ENCODE data around the gene PIM2.

The PIM2 gene

GRCh38 chrX:48940404-48940955 lies 21.7 kb upstream of the PIM2 start:
- Histone ChIP-seq H3K36me3 (ENCODE audit: insufficient read depth, low read length) (no peaks in the 10 kb centered on the region; the same call in 1 of the 2 replicates), H3K9me3 (ENCODE audit: control insufficient read depth, insufficient read depth, low read length) (no peaks in the 10 kb centered on the region), H3K4me1 (ENCODE audit: insufficient read depth, low read length) (peaks cover 18% of the 10 kb centered on the region), H3K9ac (ENCODE audit: low read depth, low read length) (no peak overlapping the region)

- no peaks in the 10 kb centered on the region; the same call in 1 of the 2 replicates for H3K36me3 ChIP-seq (ENCODE audit: insufficient read depth, low read length)
- peaks cover 18% of the 10 kb centered on the region for H3K4me1 ChIP-seq (ENCODE audit: insufficient read depth, low read length)
Measured at GRCh38 chrX:48939524-48940228, 20.9 kb upstream of the PIM2 start.

DNA sequence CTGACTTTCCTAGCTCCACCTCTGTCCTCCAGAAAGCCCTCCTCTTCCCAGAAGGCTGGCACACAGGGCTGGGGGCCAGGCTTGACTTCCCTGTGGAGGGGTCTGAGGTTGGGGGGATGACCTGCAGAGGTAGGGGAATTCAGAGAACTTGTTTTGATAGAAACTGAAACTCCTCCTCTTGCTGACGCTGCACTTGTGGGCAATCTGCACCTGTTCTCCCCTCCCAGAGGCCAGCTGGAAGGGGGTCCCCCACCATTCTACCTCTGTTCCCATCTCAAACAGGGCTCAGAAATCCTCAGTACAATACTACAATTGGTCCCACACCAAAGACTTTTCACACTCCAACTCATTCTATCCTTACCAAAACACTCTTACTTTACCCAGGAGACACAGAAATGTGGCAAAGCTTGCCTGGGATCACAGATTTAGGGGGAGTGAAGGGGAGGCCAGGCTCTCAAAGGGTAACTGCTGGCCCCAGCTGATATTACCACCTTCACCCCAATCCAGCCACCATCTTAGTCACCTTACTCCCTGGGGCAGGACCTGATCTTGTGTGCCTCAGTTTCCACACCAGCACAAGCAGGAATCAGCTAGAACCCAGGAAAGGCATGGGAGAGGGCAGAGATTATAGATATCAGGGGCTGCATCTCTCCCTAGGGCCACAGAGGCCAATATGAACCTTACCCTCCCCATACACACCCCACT lies 20.0 kb upstream of the PIM2 start:
- H3K9ac ChIP-seq (ENCODE audit: low read depth, low read length): no peak overlapping the region

More at GRCh38 chrX:48939524-48940228, 20.9 kb upstream of the PIM2 start:
- no peaks in the 10 kb centered on the region for H3K9me3 ChIP-seq (ENCODE audit: control insufficient read depth, insufficient read depth, low read length)
- no peak overlapping the region for H3K9ac ChIP-seq (ENCODE audit: low read depth, low read length)

GRCh38 chrX:48937054-48937907 lies 18.5 kb upstream of the PIM2 start:
- peaks cover 18% of the 10 kb centered on the region for H3K4me1 ChIP-seq (ENCODE audit: insufficient read depth, low read length)
- H3K36me3 ChIP-seq (ENCODE audit: insufficient read depth, low read length): peaks cover 6% of the 10 kb centered on the region
- no peaks in the 10 kb centered on the region for H3K9me3 ChIP-seq (ENCODE audit: control insufficient read depth, insufficient read depth, low read length)
- H3K9ac ChIP-seq (ENCODE audit: low read depth, low read length): peak overlapping the region; percentile 17; the same call in 1 of the 2 replicates

More for the DNA sequence above, 20.0 kb upstream of the PIM2 start:
- peaks cover 18% of the 10 kb centered on the region for H3K4me1 ChIP-seq (ENCODE audit: insufficient read depth, low read length)
- H3K9me3 ChIP-seq (ENCODE audit: control insufficient read depth, insufficient read depth, low read length): no peaks in the 10 kb centered on the region
- peaks cover 3% of the 10 kb centered on the region for H3K36me3 ChIP-seq (ENCODE audit: insufficient read depth, low read length)

- peak overlapping the region; percentile 17; the same call in 1 of the 2 replicates for H3K9ac ChIP-seq (ENCODE audit: low read depth, low read length)
- peaks cover 13% of the 10 kb centered on the region for H3K4me1 ChIP-seq (ENCODE audit: insufficient read depth, low read length)
- peaks cover 6% of the 10 kb centered on the region for H3K36me3 ChIP-seq (ENCODE audit: insufficient read depth, low read length)
- H3K9me3 ChIP-seq (ENCODE audit: control insufficient read depth, insufficient read depth, low read length): no peaks in the 10 kb centered on the region
Measured at GRCh38 chrX:48936429-48937053, 17.7 kb upstream of the PIM2 start.

- Histone ChIP-seq H3K36me3 (ENCODE audit: insufficient read depth, low read length) (peaks cover 6% of the 10 kb centered on the region), H3K4me1 (ENCODE audit: insufficient read depth, low read length) (peaks cover 12% of the 10 kb centered on the region), H3K9ac (ENCODE audit: low read depth, low read length) (no peak overlapping the region), H3K9me3 (ENCODE audit: control insufficient read depth, insufficient read depth, low read length) (no peaks in the 10 kb centered on the region)
Measured at GRCh38 chrX:48935301-48935670, 16.5 kb upstream of the PIM2 start.

DNA sequence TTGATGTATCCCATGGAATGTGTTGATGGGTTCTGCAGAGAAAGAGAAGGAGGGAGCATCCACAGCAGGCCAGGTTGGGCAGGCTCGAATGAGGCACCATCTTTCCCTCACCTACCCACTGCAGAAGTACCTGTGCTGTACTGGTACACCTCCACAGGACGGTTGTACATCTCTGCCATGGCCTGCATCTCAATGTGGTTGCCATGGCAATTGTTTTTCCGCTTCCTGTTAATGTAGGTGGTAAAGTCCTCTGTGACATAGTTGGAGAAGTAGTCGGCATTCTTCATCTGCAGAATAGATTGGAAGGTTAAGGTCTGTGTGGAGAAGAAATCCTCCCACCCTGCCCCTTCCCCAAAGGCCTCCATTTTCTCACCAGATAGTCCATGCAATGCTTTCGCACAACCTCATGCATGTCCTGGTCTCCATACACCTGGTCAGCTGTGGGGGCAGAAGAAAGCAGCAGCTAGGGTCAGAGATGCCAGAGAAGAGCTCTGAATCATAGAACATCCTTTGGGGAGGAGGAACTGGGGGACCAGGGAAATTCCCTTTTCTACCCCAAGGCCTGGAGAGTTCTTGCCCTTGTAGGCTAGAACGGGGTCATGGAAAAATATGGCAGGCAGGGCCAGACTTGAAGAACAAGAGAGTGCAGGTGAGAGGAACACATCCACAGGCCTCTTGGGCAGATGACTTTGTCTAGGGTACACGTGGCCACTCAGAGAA lies 15.9 kb upstream of the PIM2 start:
- Histone ChIP-seq H3K9me3 (ENCODE audit: control insufficient read depth, insufficient read depth, low read length) (no peaks in the 10 kb centered on the region), H3K4me1 (ENCODE audit: insufficient read depth, low read length) (peaks cover 12% of the 10 kb centered on the region), H3K36me3 (ENCODE audit: insufficient read depth, low read length) (peaks cover 6% of the 10 kb centered on the region), H3K9ac (ENCODE audit: low read depth, low read length) (no peak overlapping the region)

- H3K9ac ChIP-seq (ENCODE audit: low read depth, low read length): no peak overlapping the region
- H3K36me3 ChIP-seq (ENCODE audit: insufficient read depth, low read length): peaks cover 6% of the 10 kb centered on the region
- peaks cover 12% of the 10 kb centered on the region for H3K4me1 ChIP-seq (ENCODE audit: insufficient read depth, low read length)
- no peaks in the 10 kb centered on the region; the same call in 1 of the 2 replicates for H3K9me3 ChIP-seq (ENCODE audit: control insufficient read depth, insufficient read depth, low read length)
Measured at GRCh38 chrX:48933757-48934156, 14.9 kb upstream of the PIM2 start.

GRCh38 chrX:48927736-48928382 lies 9.0 kb upstream of the PIM2 start:
- H3K36me3 ChIP-seq (ENCODE audit: insufficient read depth, low read length): peaks cover 8% of the 10 kb centered on the region
- no peaks in the 10 kb centered on the region; the same call in 1 of the 2 replicates for H3K9me3 ChIP-seq (ENCODE audit: control insufficient read depth, insufficient read depth, low read length)
- peaks cover 19% of the 10 kb centered on the region for H3K4me1 ChIP-seq (ENCODE audit: insufficient read depth, low read length)
- H3K9ac ChIP-seq (ENCODE audit: low read depth, low read length): peak overlapping the region; percentile 41

DNA sequence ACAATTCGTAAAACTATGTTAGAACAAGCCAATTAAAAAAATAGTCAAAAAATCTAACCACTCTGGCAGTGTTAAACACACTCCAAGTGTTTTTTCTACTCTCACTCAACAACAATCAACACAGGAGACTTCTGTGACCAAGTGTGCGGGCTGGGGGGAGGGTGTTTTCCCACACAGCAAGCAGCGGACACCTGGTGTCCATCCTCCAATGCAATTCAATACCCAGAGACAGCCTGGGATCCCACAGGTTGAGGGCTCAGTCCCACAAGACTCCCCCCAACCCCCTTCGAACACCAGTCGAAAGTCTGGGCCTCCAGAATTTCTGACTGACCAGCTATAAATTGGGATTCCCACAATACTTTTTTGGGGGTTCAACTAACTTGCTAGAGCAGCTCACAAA lies 8.3 kb upstream of the PIM2 start:
- Histone ChIP-seq H3K4me1 (ENCODE audit: insufficient read depth, low read length) (peaks cover 19% of the 10 kb centered on the region), H3K9me3 (ENCODE audit: control insufficient read depth, insufficient read depth, low read length) (no peaks in the 10 kb centered on the region; the same call in 1 of the 2 replicates), H3K36me3 (ENCODE audit: insufficient read depth, low read length) (peaks cover 9% of the 10 kb centered on the region), H3K9ac (ENCODE audit: low read depth, low read length) (peak overlapping the region; percentile 41)

- Histone ChIP-seq H3K9me3 (ENCODE audit: control insufficient read depth, insufficient read depth, low read length) (no peaks in the 10 kb centered on the region; the same call in 1 of the 2 replicates), H3K4me1 (ENCODE audit: insufficient read depth, low read length) (peaks cover 38% of the 10 kb centered on the region), H3K36me3 (ENCODE audit: insufficient read depth, low read length) (peaks cover 11% of the 10 kb centered on the region), H3K9ac (ENCODE audit: low read depth, low read length) (no peak overlapping the region)
Measured at GRCh38 chrX:48924270-48924669, 5.4 kb upstream of the PIM2 start.

DNA sequence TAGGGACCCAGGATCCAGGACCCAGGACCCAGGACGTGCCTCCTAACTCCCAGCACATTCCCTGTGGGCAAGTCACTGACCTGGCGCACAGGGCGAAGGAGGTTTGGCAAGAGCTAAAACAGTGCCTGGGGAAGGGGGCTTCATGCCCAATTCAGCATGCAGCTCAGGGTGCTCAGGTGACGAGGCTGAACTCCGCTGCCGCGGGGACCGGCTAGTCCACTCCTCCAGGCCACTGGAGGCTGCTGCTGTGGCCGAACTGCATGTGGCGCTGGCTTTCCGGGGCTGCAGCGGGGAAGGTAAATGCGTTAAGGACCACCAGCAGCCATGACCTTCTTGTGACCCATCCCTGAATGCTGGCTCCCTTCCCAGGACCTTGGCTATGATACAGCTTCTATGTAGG lies 4.9 kb upstream of the PIM2 start:
- peaks cover 38% of the 10 kb centered on the region for H3K4me1 ChIP-seq (ENCODE audit: insufficient read depth, low read length)
- H3K36me3 ChIP-seq (ENCODE audit: insufficient read depth, low read length): peaks cover 11% of the 10 kb centered on the region
- H3K9ac ChIP-seq (ENCODE audit: low read depth, low read length): no peak overlapping the region
- no peaks in the 10 kb centered on the region; the same call in 1 of the 2 replicates for H3K9me3 ChIP-seq (ENCODE audit: control insufficient read depth, insufficient read depth, low read length)

DNA sequence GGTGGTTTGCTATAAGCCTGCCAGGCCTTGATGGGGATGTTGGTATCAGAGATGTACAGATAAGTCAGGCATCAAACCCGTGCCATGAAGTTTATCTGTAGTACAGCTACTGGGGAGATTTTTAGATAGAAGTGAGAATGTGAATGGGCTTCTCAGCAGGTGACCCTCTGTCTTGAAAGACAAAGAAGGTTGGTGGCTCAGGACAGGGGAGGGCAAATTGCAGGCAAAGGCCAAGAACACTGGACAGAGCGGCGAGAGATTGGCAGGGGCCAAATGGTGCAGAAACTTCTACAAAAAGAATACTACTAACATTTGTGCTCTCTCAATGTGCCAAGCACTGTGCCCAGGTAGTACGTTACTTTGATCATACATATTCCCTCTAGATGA lies 1.9 kb upstream of the PIM2 start:
- Histone ChIP-seq H3K9ac (ENCODE audit: low read depth, low read length) (peak overlapping the region; percentile 1; the same call in 1 of the 2 replicates), H3K4me1 (ENCODE audit: insufficient read depth, low read length) (peaks cover 24% of the 10 kb centered on the region), H3K9me3 (ENCODE audit: control insufficient read depth, insufficient read depth, low read length) (no peaks in the 10 kb centered on the region), H3K36me3 (ENCODE audit: insufficient read depth, low read length) (peaks cover 18% of the 10 kb centered on the region)
